ENCODE results near the gene RANBP3.

The RANBP3 gene

GRCh38 chr19:5921516-5922160 is 56.3 kb downstream of the RANBP3 start:
- DNase-seq: no peak

GRCh38 chr19:5918463-5919079 is 59.4 kb downstream of the RANBP3 start:
- no peak for DNase-seq

GRCh38 chr19:5917431-5918107 is 60.4 kb downstream of the RANBP3 start:
- DNase-seq: no peak

GRCh38 chr19:5916181-5916708 is 61.7 kb downstream of the RANBP3 start:
- no peak for DNase-seq

- DNase-seq: no peak
Observed at GRCh38 chr19:5915782-5916165, 62.2 kb downstream of the RANBP3 start.

GRCh38 chr19:5914946-5915781 is 62.8 kb downstream of the RANBP3 start:
- no peak for DNase-seq

- no peak for DNase-seq
Observed at GRCh38 chr19:5914358-5914774, 63.6 kb downstream of the RANBP3 start.

GRCh38 chr19:5913739-5914357 is 64.1 kb downstream of the RANBP3 start, which contains the start of gene CAPS:
Gene CAPS (plus strand): TSS chr19:5914254. CDS start chr19:5914407, 153 bp downstream.
- no peak for DNase-seq

- no peak for DNase-seq
Observed at GRCh38 chr19:5911366-5911765, 66.6 kb downstream of the RANBP3 start.

GRCh38 chr19:5910638-5910907 is 67.4 kb downstream of the RANBP3 start:
- DNase-seq: no peak

- no peak for DNase-seq
Observed at GRCh38 chr19:5908773-5909442, 69.0 kb downstream of the RANBP3 start.

- peak; percentile 75 for DNase-seq
Observed at GRCh38 chr19:5907241-5907640, 70.7 kb downstream of the RANBP3 start.

GRCh38 chr19:5905114-5905778 is 72.7 kb downstream of the RANBP3 start:
- DNase-seq: no peak

- DNase-seq: peak; percentile 100
Observed at GRCh38 chr19:5904352-5905113, 73.4 kb downstream of the RANBP3 start, which contains the start of gene VMAC. Gene VMAC (plus strand): TSS chr19:5904872. CDS start chr19:5904891, 19 bp downstream.

GRCh38 chr19:5903624-5904351 is 74.2 kb downstream of the RANBP3 start, which contains the start of gene NDUFA11:
Gene NDUFA11 (minus strand): TSS chr19:5903790. CDS start chr19:5903708, 82 bp downstream.
- peak; percentile 98 for DNase-seq

GRCh38 chr19:5903056-5903623 is 74.8 kb downstream of the RANBP3 start:
- peak; percentile 23 for DNase-seq

- no peak for DNase-seq
Observed at GRCh38 chr19:5900976-5901375, 77.0 kb downstream of the RANBP3 start.

GRCh38 chr19:5899728-5900526 is 78.0 kb downstream of the RANBP3 start:
- no peak for DNase-seq

All from suppressor macrophage treated with lipopolysaccharide for 4 hours (primary cell).